SU-DHL-6 (cell line): ENCODE data around the gene ZCCHC18.

Source experiments
- CTCF ChIP-seq: fragments of 200-600 bp; sonication (generic); IDR thresholded peaks from one replicate; pipeline ENCODE4 v1.5.1; 2017; ENCODE audit warnings: antibody characterized with exemption, mild to moderate bottlenecking, low read length, moderate library complexity; ENCODE audit not compliant: insufficient read depth, poor library complexity, severe bottlenecking
- EZH2phosphoT487 ChIP-seq: fragments of 200-600 bp; sonication (generic), shearing (Covaris generic); conservative IDR thresholded peaks from 2 replicates; pipeline ENCODE4 v1.6.1; 2018; ENCODE audit warnings: mild to moderate bottlenecking, antibody characterized with exemption, low read length, moderate library complexity, mixed read lengths

GRCh38 chrX:104112326-104112951 lies at the start of gene ZCCHC18:
- TF ChIP-seq CTCF = no peak
- no peak for TF ChIP-seq EZH2phosphoT487
